GM18870 (cell line): ENCODE measurements around the gene ABHD5.

ENCODE experiments used
- ATAC-seq: cut with Tn5 transposase; IDR thresholded peaks from one replicate; pipeline ENCODE4 v1.9.1; 2021; ENCODE audit warnings: moderate library complexity; ENCODE audit not compliant: unreplicated experiment

Gene ABHD5

GRCh38 chr3:43710607-43711006 is 19.9 kb downstream of the ABHD5 start:
- no peak for ATAC-seq

DNA sequence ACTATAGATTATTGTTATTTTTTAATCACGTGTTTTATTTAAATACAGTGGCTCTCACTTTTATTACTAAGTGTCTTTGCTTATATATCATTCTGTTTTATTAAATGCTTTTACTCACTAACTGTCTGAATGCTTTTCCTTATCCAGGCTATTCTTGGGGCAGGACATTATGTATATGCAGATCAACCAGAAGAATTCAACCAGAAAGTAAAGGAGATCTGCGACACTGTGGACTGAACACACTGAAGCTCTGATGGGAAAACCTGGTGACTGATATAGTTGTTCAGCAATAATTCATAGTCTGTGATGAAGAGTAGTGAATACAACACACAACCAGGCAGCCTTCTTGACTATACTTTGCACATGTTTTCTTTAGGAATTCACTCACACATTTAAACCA is 27.6 kb downstream of the ABHD5 start:
- ATAC-seq = no peak

- ATAC-seq = no peak
Observed at GRCh38 chr3:43723121-43723734, 32.5 kb downstream of the ABHD5 start.

GRCh38 chr3:43726521-43726920 is 35.8 kb downstream of the ABHD5 start:
- ATAC-seq = no peak

DNA sequence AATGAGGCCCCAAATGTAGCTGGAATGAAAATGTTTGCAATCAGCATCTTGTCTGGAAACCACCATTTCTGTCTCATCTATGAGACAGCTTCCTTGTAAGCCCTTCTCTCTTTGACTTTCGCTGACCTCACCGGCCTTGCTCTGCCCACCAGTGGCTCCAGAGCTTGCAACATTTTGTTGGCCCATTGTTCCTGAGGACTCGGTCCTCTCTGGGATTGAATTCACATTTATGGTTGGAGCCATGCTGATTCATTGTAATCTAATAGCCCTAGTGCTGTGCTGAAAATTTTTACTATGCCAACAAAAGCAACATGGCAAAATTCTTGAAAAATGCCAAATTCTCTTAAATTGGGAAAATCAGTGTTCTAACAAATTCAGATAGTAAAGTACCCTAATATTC is 37.2 kb downstream of the ABHD5 start:
- no peak for ATAC-seq

- no peak for ATAC-seq
Observed at GRCh38 chr3:43728476-43728875, 37.7 kb downstream of the ABHD5 start.

DNA sequence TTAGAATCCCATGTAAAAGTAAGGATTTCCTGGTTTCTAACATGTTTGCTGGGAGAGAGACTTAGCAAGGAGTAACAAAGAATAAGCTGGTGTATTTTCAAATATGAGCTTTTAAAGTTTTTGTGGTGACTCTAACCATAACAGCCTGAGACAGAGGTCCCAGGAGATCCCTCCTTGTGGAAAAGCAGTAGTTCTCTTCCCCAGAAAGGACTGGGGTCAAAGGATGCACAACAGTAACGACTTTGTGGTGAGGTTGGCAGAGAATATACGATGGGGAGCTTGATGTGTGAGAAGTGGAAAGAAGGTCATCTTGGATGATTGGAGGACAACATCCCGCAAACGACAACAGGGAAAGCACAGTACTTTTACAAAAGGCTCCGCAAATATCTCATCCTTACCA is 38.2 kb downstream of the ABHD5 start:
- ATAC-seq = no peak

GRCh38 chr3:43729707-43730414 is 39.1 kb downstream of the ABHD5 start:
- no peak for ATAC-seq

- ATAC-seq = no peak
Observed at GRCh38 chr3:43732747-43733425, 42.1 kb downstream of the ABHD5 start.

DNA sequence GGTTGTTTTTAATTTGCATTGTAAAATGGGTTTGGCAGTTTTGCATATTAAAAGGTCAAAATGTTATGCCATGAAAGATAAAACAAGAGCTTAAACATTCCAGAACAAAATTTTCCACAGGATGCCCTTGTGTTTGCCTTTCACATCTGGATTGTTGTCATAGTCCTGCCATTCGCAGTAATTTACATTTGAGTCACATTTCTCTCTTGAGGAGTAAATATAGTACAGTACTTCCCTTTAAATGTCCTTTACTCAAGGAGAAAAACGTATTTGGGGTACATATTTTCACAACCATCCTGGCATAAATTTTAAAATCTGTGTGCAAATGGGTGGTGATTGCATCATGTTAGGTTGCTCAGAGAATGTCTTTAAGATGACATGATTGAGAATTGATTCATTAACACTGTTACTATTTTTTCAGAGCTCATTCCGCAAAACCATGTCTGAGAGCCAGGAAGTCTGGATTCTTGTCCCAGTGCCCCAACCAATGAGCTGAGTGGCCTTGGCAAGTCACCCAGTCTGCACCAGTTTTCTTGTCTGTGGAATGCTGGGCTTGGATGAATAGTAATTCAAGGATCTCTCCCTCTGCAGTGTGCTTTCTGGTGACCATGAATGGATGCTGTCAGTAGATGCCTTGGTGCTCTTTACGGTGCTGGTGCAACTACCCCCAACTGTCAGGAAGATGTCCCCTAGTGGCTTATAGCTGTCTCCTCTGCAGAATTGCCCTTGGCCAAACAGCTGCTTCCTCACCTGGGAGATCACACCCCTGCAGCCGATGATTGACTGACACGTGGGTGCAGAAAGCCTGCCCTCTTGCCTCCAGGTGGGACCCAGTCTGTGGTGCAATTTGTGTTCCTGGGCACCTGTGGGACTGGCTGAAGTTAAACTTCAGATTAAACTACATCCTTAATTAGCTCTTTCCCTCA is 43.0 kb downstream of the ABHD5 start:
- no peak for ATAC-seq

DNA sequence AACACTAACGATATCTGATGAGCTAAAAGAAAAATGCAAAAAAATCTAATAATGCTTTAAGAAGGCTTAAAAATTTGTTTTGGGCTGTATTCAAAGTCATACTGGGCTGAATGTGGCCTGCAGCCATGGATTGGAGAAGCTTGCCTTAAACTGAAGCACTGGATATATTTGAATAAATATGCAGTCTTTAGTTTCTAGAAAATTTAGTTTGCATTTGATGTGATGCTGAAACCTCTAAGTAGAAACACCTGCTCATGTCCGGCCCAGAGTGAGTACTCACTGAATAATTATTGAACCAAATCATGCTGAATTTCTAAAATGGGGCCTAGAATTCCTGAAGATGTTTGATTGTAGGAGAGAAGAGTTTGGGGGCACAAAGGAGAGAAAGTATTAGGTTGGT is 43.9 kb downstream of the ABHD5 start:
- no peak for ATAC-seq

GRCh38 chr3:43735618-43736017 is 44.9 kb downstream of the ABHD5 start:
- ATAC-seq = no peak

GRCh38 chr3:43736558-43737440 is 46.1 kb downstream of the ABHD5 start:
- ATAC-seq = no peak

- no peak for ATAC-seq
Observed at GRCh38 chr3:43738305-43738704, 47.6 kb downstream of the ABHD5 start.

DNA sequence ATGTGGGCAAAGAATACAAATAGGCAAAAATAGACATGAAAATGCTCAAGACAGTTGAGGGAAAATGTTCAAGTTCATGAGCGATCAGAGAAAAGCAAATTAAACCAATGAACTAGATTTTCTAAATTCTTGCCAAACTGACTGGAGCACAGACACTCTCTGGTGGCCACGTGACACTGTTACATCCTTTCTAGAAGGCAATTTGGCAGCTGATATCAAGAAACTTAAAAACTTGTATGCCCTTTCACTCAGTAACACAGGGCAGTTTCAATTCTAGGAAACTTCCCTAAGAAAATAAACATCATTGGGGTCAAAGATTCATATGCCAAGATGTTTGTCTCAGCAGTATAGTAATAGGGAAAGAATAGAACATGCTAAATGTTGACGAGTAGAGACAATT is 52.2 kb downstream of the ABHD5 start:
- no peak for ATAC-seq

DNA sequence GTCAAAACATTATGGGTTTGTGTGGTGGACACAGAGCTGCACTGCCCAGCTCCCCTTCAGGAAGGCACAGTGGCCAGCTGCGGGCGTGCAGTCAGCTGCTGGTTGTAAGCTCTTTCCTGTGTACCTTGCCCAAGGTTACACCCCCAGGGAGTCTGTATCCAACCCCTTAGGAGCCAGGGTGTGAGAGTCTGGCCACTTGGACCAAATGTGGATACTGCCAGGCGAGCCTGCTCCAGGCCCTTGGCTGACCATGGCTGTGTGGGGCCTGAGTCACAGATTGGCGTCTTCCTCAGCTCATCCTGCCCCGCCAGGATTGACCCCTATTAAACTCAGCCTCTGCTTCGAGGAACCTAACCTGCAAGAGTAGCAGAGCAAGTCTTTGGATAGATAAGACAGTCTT is 56.9 kb downstream of the ABHD5 start:
- no peak for ATAC-seq

GRCh38 chr3:43748179-43748578 is 57.4 kb downstream of the ABHD5 start:
- ATAC-seq = no peak

DNA sequence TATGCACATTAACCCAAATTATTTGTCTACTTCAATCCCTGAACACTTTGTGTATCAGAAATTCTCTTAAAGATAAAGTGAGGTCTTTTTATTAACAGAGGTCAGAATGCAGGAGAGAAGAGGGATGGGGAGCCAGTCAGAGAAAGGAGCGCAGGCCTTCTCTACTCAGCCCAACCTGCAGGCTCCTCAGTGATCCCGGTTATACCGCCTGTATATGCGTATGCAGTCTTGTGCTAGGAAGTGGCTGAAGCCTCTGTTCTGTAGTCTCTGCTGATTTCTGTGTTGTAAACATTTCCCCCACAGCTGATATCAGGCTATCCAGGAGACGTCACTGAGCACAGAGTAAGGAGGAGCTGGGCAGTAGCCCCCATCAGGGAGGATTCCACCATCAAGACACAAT is 57.9 kb downstream of the ABHD5 start:
- ATAC-seq = no peak

DNA sequence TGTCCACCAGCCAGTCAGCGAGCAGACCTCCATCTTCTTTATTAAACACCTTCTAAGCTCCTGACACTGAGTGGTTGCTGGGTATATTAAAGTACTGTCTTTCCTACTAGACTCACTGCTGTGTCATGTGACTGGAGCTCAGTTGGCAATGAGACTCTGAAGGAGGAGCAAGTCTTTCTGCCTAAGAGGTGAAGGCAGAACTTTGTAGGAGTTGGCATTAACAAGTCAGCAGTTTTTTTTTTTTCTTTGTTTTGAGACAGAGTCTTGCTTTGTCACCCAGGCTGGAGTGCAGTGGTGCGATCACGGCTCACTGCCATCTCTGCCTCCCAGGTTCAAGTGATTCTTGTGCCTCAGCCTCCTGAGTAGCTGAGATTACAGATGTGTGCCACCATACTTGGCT is 62.2 kb downstream of the ABHD5 start:
- ATAC-seq = no peak
